Measurements from ENCODE around the gene FAM114A1. TPM values are rescaled to one million over a fixed set of nuclear protein-coding genes. Genes with fewer than 3 reads are reported as not detected.

The FAM114A1 gene
- polyA plus RNA-seq, 2 of the 4 experiments (the other 2 are of a cell fraction): 44.2 to 55.4 TPM

DNA sequence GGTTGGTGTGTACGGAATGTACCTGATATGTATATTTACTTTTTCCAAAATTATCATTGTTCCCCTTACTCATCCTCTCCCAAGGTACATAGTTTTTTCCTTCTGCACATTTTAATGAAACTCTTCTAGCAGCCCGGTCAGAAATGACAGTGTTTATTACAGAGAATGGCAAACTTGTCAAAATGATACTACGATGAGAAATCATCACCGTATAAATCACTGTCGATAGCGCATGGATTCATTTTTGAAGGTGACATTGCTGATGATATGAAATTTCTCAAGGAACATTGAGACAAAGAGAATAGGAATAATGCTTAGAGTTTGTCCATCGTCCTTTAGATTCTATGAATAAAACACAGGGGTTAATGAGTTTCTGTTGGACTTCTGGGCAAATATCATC is 30.6 kb downstream of the FAM114A1 start:
- no peak for ATAC-seq
- FAIRE-seq: no peak
- ChIA-PET CTCF (interaction anchor here (0.6 to 2.6 kb wide), 2 partner anchors 69 to 138 kb away, joined by 3 to 11 read pairs; no protein-coding TSS in a partner anchor), POLR2A (no interaction called here)
- peaks cover 5% of the 10 kb centered on the region; the same call in 2 of the 3 replicates for H3K4me1 ChIP-seq
- no peak for DNase-seq (ENCODE audit: low read depth in 1 of 2, low spot score in 1 of 2)
- TF ChIP-seq, protein P1, sequence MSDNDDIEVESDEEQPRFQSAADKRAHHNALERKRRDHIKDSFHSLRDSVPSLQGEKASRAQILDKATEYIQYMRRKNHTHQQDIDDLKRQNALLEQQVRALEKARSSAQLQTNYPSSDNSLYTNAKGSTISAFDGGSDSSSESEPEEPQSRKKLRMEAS (IDR thresholded peaks at IDR 0.05): no peak
- TF ChIP-seq MYC (IDR thresholded peaks at IDR 0.05; ENCODE audit: borderline replicate concordance, low read length): no peak
- no peak for TF ChIP-seq GATA3 (IDR thresholded peaks at IDR 0.05; ENCODE audit: borderline replicate concordance)
- no peak for TF ChIP-seq EHMT2 (IDR thresholded peaks at IDR 0.05; ENCODE audit: low read depth)
- TF ChIP-seq, protein P2, sequence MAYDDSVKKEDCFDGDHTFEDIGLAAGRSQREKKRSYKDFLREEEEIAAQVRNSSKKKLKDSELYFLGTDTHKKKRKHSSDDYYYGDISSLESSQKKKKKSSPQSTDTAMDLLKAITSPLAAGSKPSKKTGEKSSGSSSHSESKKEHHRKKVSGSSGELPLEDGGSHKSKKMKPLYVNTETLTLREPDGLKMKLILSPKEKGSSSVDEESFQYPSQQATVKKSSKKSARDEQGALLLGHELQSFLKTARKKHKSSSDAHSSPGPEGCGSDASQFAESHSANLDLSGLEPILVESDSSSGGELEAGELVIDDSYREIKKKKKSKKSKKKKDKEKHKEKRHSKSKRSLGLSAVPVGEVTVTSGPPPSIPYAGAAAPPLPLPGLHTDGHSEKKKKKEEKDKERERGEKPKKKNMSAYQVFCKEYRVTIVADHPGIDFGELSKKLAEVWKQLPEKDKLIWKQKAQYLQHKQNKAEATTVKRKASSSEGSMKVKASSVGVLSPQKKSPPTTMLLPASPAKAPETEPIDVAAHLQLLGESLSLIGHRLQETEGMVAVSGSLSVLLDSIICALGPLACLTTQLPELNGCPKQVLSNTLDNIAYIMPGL (CRISPR knock-in tag; IDR thresholded peaks at IDR 0.05; ENCODE audit: borderline replicate concordance): no peak
- TF ChIP-seq, protein P3, sequence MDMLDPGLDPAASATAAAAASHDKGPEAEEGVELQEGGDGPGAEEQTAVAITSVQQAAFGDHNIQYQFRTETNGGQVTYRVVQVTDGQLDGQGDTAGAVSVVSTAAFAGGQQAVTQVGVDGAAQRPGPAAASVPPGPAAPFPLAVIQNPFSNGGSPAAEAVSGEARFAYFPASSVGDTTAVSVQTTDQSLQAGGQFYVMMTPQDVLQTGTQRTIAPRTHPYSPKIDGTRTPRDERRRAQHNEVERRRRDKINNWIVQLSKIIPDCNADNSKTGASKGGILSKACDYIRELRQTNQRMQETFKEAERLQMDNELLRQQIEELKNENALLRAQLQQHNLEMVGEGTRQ (IDR thresholded peaks at IDR 0.05): no peak
- no peak for TF ChIP-seq HEYL (CRISPR knock-in tag; IDR thresholded peaks at IDR 0.05)
- no peak for TF ChIP-seq HOXB5 (CRISPR knock-in tag; IDR thresholded peaks at IDR 0.05)
- H3K9me3 ChIP-seq: no peaks in the 10 kb centered on the region
- no peak overlapping the region for H3K4me2 ChIP-seq
- H3K27ac ChIP-seq: no peak overlapping the region
- 96% methylated on average over 7 of the region's 7 CpGs for WGBS (ENCODE audit: missing lambda C conversion rate)
- H3K4me3 ChIP-seq: no peak overlapping the region

DNA sequence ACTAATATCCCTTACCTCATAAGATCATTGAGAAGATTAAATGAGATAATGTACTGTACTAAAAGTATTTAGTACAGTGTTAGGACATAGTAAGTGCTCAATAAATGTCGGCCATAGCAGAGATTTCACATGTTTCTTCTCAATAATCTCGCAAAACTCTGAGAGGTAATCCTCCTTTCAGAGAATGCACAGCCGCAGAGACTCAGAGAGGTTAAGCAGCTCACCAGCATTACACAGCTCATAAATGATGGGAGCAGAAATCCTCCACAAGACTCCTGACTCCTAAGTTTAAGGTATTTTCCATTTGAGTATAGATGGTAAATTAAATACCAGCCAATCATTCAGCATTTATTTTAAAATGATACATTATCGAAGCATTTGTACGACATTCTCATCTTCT is 34.6 kb downstream of the FAM114A1 start:
- CTCF ChIA-PET: interaction anchor here (0.9 to 2.8 kb wide), 15 partner anchors 8 to 279 kb away, joined by 3 to 29 read pairs (median 5); no protein-coding TSS in a partner anchor
- TF ChIP-seq CHD2 (IDR thresholded peaks at IDR 0.05; ENCODE audit: low read length, partially characterized antibody) (no peak), SMC3 (IDR thresholded peaks at IDR 0.05) (no peak), JUNB (IDR thresholded peaks at IDR 0.05) (no peak), RFX5 (IDR thresholded peaks at IDR 0.05) (no peak), MAFK (IDR thresholded peaks at IDR 0.05; ENCODE audit: partially characterized antibody) (no peak), EHMT2 (IDR thresholded peaks at IDR 0.05; ENCODE audit: low read depth) (no peak), POLR2AphosphoS2 (conservative IDR thresholded peaks at IDR 0.05; ENCODE audit: low read length) (no peak), ESRRA (IDR thresholded peaks at IDR 0.05; ENCODE audit: borderline replicate concordance, low read length) (no peak)
- TF ChIP-seq, protein P2 (CRISPR knock-in tag; IDR thresholded peaks at IDR 0.05; ENCODE audit: borderline replicate concordance): no peak
- 87% methylated on average over 5 of the region's 5 CpGs for WGBS (ENCODE audit: missing lambda C conversion rate)
- Histone ChIP-seq H3K4me1 (peaks cover 23% of the 10 kb centered on the region), H3K27ac (no peak overlapping the region), H3K4me2 (no peak overlapping the region), H3K9me3 (no peaks in the 10 kb centered on the region), H3K4me3 (no peak overlapping the region)
- peak in 1 of 2 experiments; percentile 33; a peak in 2 of 6 replicates for ATAC-seq
- POLR2A ChIA-PET: no interaction called here
- FAIRE-seq: no peak
- DNase-seq (ENCODE audit: low read depth in 1 of 2, low spot score in 1 of 2): no peak

DNA sequence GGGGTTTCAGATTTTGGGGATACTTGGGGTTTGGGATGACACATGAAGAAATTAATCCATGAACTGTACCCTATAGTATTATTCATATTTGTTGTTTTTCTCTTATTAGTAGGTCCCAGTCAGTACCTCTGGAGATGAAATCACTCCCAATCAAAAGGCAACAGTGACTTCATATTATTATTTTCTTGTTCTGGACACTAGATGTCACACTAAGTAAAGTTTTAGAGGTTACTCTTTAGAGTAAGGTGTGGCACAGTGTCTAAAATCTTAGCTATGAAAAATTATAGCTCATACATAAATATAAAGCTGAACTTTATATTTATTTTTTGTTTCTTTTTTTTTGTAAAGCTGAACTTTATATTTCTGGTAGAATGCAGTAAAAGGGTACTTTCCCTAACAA is 35.1 kb downstream of the FAM114A1 start:
- Histone ChIP-seq H3K27ac (no peak overlapping the region), H3K4me2 (no peak overlapping the region), H3K9me3 (no peaks in the 10 kb centered on the region), H3K4me1 (peaks cover 23% of the 10 kb centered on the region), H3K4me3 (no peak overlapping the region)
- ATAC-seq (peak; percentile 81 to 83), FAIRE-seq (no peak), DNase-seq (ENCODE audit: low read depth in 1 of 2, low spot score in 1 of 2) (peak; percentile 13 to 44)
- POLR2A ChIA-PET: interaction anchor here (0.5 kb wide), 2 partner anchors 143 to 195 kb away, joined by 3 to 4 read pairs; no protein-coding TSS in a partner anchor
- CTCF ChIA-PET: interaction anchor here (0.6 to 2.8 kb wide), 27 partner anchors 9 to 279 kb away, joined by 3 to 14 read pairs (median 5); no protein-coding TSS in a partner anchor
- TF ChIP-seq FOSL2 (IDR thresholded peaks at IDR 0.05) (no peak), FOSL2 (CRISPR knock-in tag; IDR thresholded peaks at IDR 0.05) (no peak), HOXA7 (CRISPR knock-in tag; IDR thresholded peaks at IDR 0.05) (no peak), MAFK (IDR thresholded peaks at IDR 0.05; ENCODE audit: partially characterized antibody) (no peak), RAD21 (conservative IDR thresholded peaks at IDR 0.05 in 1 of 2, IDR thresholded peaks at IDR 0.05 in 1 of 2) (peak; percentile 70 to 71), PHF8 (IDR thresholded peaks at IDR 0.05; ENCODE audit: borderline replicate concordance, low read depth) (no peak), CEBPB (IDR thresholded peaks at IDR 0.05) (no peak)
- TF ChIP-seq, protein P4, sequence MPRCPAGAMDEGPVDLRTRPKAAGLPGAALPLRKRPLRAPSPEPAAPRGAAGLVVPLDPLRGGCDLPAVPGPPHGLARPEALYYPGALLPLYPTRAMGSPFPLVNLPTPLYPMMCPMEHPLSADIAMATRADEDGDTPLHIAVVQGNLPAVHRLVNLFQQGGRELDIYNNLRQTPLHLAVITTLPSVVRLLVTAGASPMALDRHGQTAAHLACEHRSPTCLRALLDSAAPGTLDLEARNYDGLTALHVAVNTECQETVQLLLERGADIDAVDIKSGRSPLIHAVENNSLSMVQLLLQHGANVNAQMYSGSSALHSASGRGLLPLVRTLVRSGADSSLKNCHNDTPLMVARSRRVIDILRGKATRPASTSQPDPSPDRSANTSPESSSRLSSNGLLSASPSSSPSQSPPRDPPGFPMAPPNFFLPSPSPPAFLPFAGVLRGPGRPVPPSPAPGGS (IDR thresholded peaks at IDR 0.05): no peak
- TF ChIP-seq, protein P5, sequence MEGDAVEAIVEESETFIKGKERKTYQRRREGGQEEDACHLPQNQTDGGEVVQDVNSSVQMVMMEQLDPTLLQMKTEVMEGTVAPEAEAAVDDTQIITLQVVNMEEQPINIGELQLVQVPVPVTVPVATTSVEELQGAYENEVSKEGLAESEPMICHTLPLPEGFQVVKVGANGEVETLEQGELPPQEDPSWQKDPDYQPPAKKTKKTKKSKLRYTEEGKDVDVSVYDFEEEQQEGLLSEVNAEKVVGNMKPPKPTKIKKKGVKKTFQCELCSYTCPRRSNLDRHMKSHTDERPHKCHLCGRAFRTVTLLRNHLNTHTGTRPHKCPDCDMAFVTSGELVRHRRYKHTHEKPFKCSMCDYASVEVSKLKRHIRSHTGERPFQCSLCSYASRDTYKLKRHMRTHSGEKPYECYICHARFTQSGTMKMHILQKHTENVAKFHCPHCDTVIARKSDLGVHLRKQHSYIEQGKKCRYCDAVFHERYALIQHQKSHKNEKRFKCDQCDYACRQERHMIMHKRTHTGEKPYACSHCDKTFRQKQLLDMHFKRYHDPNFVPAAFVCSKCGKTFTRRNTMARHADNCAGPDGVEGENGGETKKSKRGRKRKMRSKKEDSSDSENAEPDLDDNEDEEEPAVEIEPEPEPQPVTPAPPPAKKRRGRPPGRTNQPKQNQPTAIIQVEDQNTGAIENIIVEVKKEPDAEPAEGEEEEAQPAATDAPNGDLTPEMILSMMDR (IDR thresholded peaks at IDR 0.05): peak; percentile 49
